Measurements from ENCODE around the gene BAHCC1.
A peak's percentile ranks its signal among the peaks of the same experiment; 100 is the strongest.

Gene BAHCC1

DNA sequence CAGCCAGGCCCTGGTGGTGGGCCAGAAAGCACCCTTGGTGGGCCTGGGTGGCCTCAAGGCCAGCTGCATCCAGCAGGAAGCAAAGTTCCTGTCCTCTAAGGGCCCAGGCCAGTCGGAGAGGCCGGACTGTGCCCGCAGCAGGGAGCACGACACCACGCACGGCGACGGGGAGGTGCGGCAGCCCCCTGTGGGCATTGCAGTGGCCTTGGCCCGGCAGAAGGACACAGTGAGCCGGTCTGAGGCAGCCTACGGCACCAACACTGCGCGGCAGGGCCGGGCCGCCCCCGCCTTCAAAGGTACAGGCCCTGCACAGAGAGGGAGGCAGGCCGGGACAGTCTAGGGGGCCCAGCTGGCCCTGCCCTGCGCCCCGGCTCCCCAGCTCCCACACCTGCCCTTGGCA, 48.0 kb downstream of the BAHCC1 start:
- Histone ChIP-seq H3K4me2 (ENCODE audit: insufficient read depth, low read length, poor library complexity, severe bottlenecking) (no peak overlapping the region), H2BK120ac (ENCODE audit: low read depth, low read length) (peak overlapping the region; percentile 81), H3K36me3 (replicated peaks in 1 of 2; ENCODE audit: control insufficient read depth in 2 of 2, insufficient read depth in 2 of 2, low read length in 2 of 2) (peaks cover 7 to 44% of the 10 kb centered on the region in 2 donors), H3K18ac (ENCODE audit: low read length) (no peak overlapping the region), H3K79me1 (ENCODE audit: low read depth, low read length) (peaks cover 1% of the 10 kb centered on the region), H4K91ac (ENCODE audit: low read depth, low read length, poor library complexity) (no peak overlapping the region), H3K27ac (replicated peaks; ENCODE audit: low read length) (no peak overlapping the region), H3K14ac (ENCODE audit: low read length) (no peak overlapping the region), H3K4me1 (ENCODE audit: control insufficient read depth in 2 of 2, insufficient read depth in 1 of 2, low read depth in 1 of 2, low read length in 2 of 2) (peaks cover 10 to 11% of the 10 kb centered on the region in 2 donors), H3K9ac (ENCODE audit: low read depth, low read length, poor library complexity) (no peak overlapping the region), H2BK5ac (ENCODE audit: low read length) (no peak overlapping the region), H2BK12ac (ENCODE audit: low read length) (no peak overlapping the region), H2BK15ac (ENCODE audit: low read length) (no peak overlapping the region), H2AK5ac (ENCODE audit: low read depth, low read length) (no peak overlapping the region), H3K9me3 (replicated peaks in 1 of 2; ENCODE audit: control insufficient read depth in 2 of 2, insufficient read depth in 1 of 2, low read depth in 1 of 2, low read length in 2 of 2) (no peaks in the 10 kb centered on the region), H3K23ac (ENCODE audit: low read depth, low read length, poor library complexity) (peak overlapping the region; percentile 80), H3K27me3 (ENCODE audit: control insufficient read depth in 3 of 3, insufficient read depth in 3 of 3, low read depth in 1 of 3, low read length in 3 of 3) (no peaks in the 10 kb centered on the region), H2AFZ (ENCODE audit: low read length) (no peak overlapping the region), H4K8ac (ENCODE audit: low read depth, low read length) (no peak overlapping the region), H3K4me3 (ENCODE audit: low read length in 2 of 2) (no peak overlapping the region), H3K4ac (ENCODE audit: low read length) (no peak overlapping the region)
- no CpG with 5 or more reads among the region's 20 CpGs for WGBS, 2 donors (ENCODE audit: extremely low coverage in 2 of 2, insufficient read length in 2 of 2, insufficient replicate concordance in 1 of 2)
- no peak for DNase-seq (ENCODE audit: low spot score)

DNA sequence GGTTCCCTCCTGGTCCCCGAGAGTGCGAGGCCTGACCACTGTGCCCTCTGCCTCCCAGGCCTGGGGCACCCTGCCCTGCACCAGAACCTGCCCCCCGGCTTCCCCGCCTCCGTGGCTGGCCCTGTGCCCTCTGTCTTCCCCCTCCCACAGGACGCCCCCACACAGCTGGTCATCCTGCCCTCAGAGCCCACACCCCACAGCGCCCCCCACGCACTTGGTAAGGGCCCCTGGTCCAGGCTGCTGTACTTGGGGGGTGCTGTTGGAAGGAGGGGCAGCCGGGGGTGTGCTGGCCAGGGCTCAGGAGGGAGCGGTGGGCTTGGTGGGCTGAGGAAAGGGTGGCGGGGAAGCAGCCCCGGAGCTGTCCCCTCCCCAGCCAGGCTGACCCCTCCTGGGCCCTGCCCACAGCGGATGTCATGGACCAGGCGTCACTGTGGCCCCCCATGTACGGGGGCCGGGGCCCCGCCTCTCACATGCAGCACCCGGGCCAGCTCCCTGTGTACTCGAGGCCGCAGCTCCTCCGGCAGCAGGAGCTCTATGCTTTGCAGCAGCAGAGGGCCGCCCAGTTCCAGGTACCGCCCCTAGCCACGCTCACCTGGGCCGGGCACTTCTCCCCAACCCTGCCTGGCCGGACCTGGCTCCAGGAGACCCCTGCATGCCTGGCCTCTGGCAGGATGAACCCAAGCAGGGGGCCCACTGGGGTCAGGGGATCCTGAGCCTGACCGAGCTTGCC, 49.5 kb downstream of the BAHCC1 start:
- peak overlapping the region; percentile 11 for H3K4me2 ChIP-seq (ENCODE audit: insufficient read depth, low read length, poor library complexity, severe bottlenecking)
- no peak overlapping the region for H4K8ac ChIP-seq (ENCODE audit: low read depth, low read length)
- no peak overlapping the region for H3K23ac ChIP-seq (ENCODE audit: low read depth, low read length, poor library complexity)
- H2BK15ac ChIP-seq (ENCODE audit: low read length) = no peak overlapping the region
- no peak overlapping the region for H2BK12ac ChIP-seq (ENCODE audit: low read length)
- no peak overlapping the region for H2AK5ac ChIP-seq (ENCODE audit: low read depth, low read length)
- H3K9me3 ChIP-seq (replicated peaks in 1 of 2; ENCODE audit: control insufficient read depth in 2 of 2, insufficient read depth in 1 of 2, low read depth in 1 of 2, low read length in 2 of 2) = no peaks in the 10 kb centered on the region
- no peak overlapping the region for H2AFZ ChIP-seq (ENCODE audit: low read length)
- peak overlapping the region; percentile 38 for H3K14ac ChIP-seq (ENCODE audit: low read length)
- H3K18ac ChIP-seq (ENCODE audit: low read length) = peak overlapping the region; percentile 48
- peaks cover 6 to 8% of the 10 kb centered on the region in 2 donors for H3K4me1 ChIP-seq (ENCODE audit: control insufficient read depth in 2 of 2, insufficient read depth in 1 of 2, low read depth in 1 of 2, low read length in 2 of 2)
- H3K4me3 ChIP-seq (ENCODE audit: low read length in 2 of 2) = no peak overlapping the region
- H3K9ac ChIP-seq (ENCODE audit: low read depth, low read length, poor library complexity) = no peak overlapping the region
- DNase-seq (ENCODE audit: low spot score) = no peak
- no CpG with 5 or more reads among the region's 27 CpGs for WGBS, 2 donors (ENCODE audit: extremely low coverage in 2 of 2, insufficient read length in 2 of 2, insufficient replicate concordance in 1 of 2)
- H2BK120ac ChIP-seq (ENCODE audit: low read depth, low read length) = no peak overlapping the region
- H3K36me3 ChIP-seq (replicated peaks in 1 of 2; ENCODE audit: control insufficient read depth in 2 of 2, insufficient read depth in 2 of 2, low read length in 2 of 2) = peaks cover 7 to 47% of the 10 kb centered on the region in 2 donors
- H3K79me1 ChIP-seq (ENCODE audit: low read depth, low read length) = peaks cover 1% of the 10 kb centered on the region
- no peaks in the 10 kb centered on the region for H3K27me3 ChIP-seq (ENCODE audit: control insufficient read depth in 3 of 3, insufficient read depth in 3 of 3, low read depth in 1 of 3, low read length in 3 of 3)
- no peak overlapping the region for H3K27ac ChIP-seq (replicated peaks; ENCODE audit: low read length)
- no peak overlapping the region for H3K4ac ChIP-seq (ENCODE audit: low read length)
- peak overlapping the region; percentile 39 for H2BK5ac ChIP-seq (ENCODE audit: low read length)
- no peak overlapping the region for H4K91ac ChIP-seq (ENCODE audit: low read depth, low read length, poor library complexity)

- H3K79me1 ChIP-seq (ENCODE audit: low read depth, low read length) = peaks cover 1% of the 10 kb centered on the region
- no CpG with 5 or more reads among the region's 30 CpGs for WGBS, 2 donors (ENCODE audit: extremely low coverage in 2 of 2, insufficient read length in 2 of 2, insufficient replicate concordance in 1 of 2)
- H2AFZ ChIP-seq (ENCODE audit: low read length) = no peak overlapping the region
- DNase-seq (ENCODE audit: low spot score) = no peak
- H3K23ac ChIP-seq (ENCODE audit: low read depth, low read length, poor library complexity) = peak overlapping the region; percentile 55
- H3K36me3 ChIP-seq (replicated peaks in 1 of 2; ENCODE audit: control insufficient read depth in 2 of 2, insufficient read depth in 2 of 2, low read length in 2 of 2) = peaks cover 7 to 47% of the 10 kb centered on the region in 2 donors
- peak overlapping the region; percentile 37 for H3K4ac ChIP-seq (ENCODE audit: low read length)
- peak overlapping the region; percentile 11 for H3K18ac ChIP-seq (ENCODE audit: low read length)
- H3K9ac ChIP-seq (ENCODE audit: low read depth, low read length, poor library complexity) = no peak overlapping the region
- no peak overlapping the region for H2BK120ac ChIP-seq (ENCODE audit: low read depth, low read length)
- no peak overlapping the region for H2BK12ac ChIP-seq (ENCODE audit: low read length)
- no peak overlapping the region for H2BK15ac ChIP-seq (ENCODE audit: low read length)
- H4K8ac ChIP-seq (ENCODE audit: low read depth, low read length) = no peak overlapping the region
- H3K27me3 ChIP-seq (ENCODE audit: control insufficient read depth in 3 of 3, insufficient read depth in 3 of 3, low read depth in 1 of 3, low read length in 3 of 3) = no peaks in the 10 kb centered on the region
- peak overlapping the region; percentile 81 for H2AK5ac ChIP-seq (ENCODE audit: low read depth, low read length)
- H2BK5ac ChIP-seq (ENCODE audit: low read length) = no peak overlapping the region
- H3K9me3 ChIP-seq (replicated peaks in 1 of 2; ENCODE audit: control insufficient read depth in 2 of 2, insufficient read depth in 1 of 2, low read depth in 1 of 2, low read length in 2 of 2) = no peaks in the 10 kb centered on the region
- H3K4me2 ChIP-seq (ENCODE audit: insufficient read depth, low read length, poor library complexity, severe bottlenecking) = no peak overlapping the region
- no peak overlapping the region for H4K91ac ChIP-seq (ENCODE audit: low read depth, low read length, poor library complexity)
- peak overlapping the region in 1 of 2 donors; percentile 23 for H3K4me3 ChIP-seq (ENCODE audit: low read length in 2 of 2)
- H3K14ac ChIP-seq (ENCODE audit: low read length) = no peak overlapping the region
- no peak overlapping the region for H3K27ac ChIP-seq (replicated peaks; ENCODE audit: low read length)
- peaks cover 0 to 2% of the 10 kb centered on the region in 2 donors for H3K4me1 ChIP-seq (ENCODE audit: control insufficient read depth in 2 of 2, insufficient read depth in 1 of 2, low read depth in 1 of 2, low read length in 2 of 2)
Observed at GRCh38 chr17:81445642-81446503, 50.6 kb downstream of the BAHCC1 start.

- Histone ChIP-seq H3K9me3 (replicated peaks in 1 of 2; ENCODE audit: control insufficient read depth in 2 of 2, insufficient read depth in 1 of 2, low read depth in 1 of 2, low read length in 2 of 2) (no peaks in the 10 kb centered on the region), H3K18ac (ENCODE audit: low read length) (no peak overlapping the region)
- WGBS, 2 donors (ENCODE audit: extremely low coverage in 2 of 2, insufficient read length in 2 of 2, insufficient replicate concordance in 1 of 2) = no CpG with 5 or more reads among the region's 25 CpGs
Observed at GRCh38 chr17:81447331-81447933, 52.2 kb downstream of the BAHCC1 start.

More at GRCh38 chr17:81447331-81447933, 52.2 kb downstream of the BAHCC1 start:
- Histone ChIP-seq H4K91ac (ENCODE audit: low read depth, low read length, poor library complexity) (no peak overlapping the region), H3K27me3 (ENCODE audit: control insufficient read depth in 3 of 3, insufficient read depth in 3 of 3, low read depth in 1 of 3, low read length in 3 of 3) (no peaks in the 10 kb centered on the region), H2BK5ac (ENCODE audit: low read length) (peak overlapping the region; percentile 53), H3K4me3 (ENCODE audit: low read length in 2 of 2) (no peak overlapping the region), H2AFZ (ENCODE audit: low read length) (no peak overlapping the region), H2BK15ac (ENCODE audit: low read length) (no peak overlapping the region), H2AK5ac (ENCODE audit: low read depth, low read length) (peak overlapping the region; percentile 37), H3K4me2 (ENCODE audit: insufficient read depth, low read length, poor library complexity, severe bottlenecking) (no peak overlapping the region), H3K23ac (ENCODE audit: low read depth, low read length, poor library complexity) (peak overlapping the region; percentile 12), H3K9ac (ENCODE audit: low read depth, low read length, poor library complexity) (no peak overlapping the region), H3K27ac (replicated peaks; ENCODE audit: low read length) (no peak overlapping the region), H3K36me3 (replicated peaks in 1 of 2; ENCODE audit: control insufficient read depth in 2 of 2, insufficient read depth in 2 of 2, low read length in 2 of 2) (peaks cover 5 to 53% of the 10 kb centered on the region in 2 donors), H3K4me1 (ENCODE audit: control insufficient read depth in 2 of 2, insufficient read depth in 1 of 2, low read depth in 1 of 2, low read length in 2 of 2) (no peaks in the 10 kb centered on the region), H3K4ac (ENCODE audit: low read length) (no peak overlapping the region), H2BK120ac (ENCODE audit: low read depth, low read length) (no peak overlapping the region), H4K8ac (ENCODE audit: low read depth, low read length) (no peak overlapping the region), H2BK12ac (ENCODE audit: low read length) (no peak overlapping the region), H3K79me1 (ENCODE audit: low read depth, low read length) (peaks cover 1% of the 10 kb centered on the region), H3K14ac (ENCODE audit: low read length) (no peak overlapping the region)
- DNase-seq (ENCODE audit: low spot score) = no peak

Measured in neuronal stem cell (in vitro differentiated cells).